ENCODE measurements around the gene TMUB1. TPM values are rescaled to one million over a fixed set of nuclear protein-coding genes. Genes with fewer than 3 reads are reported as not detected.

TMUB1 gene
- total RNA-seq, 3 donors from 2014 or later (not counting 1 experiment from before 2014, with no cell fraction given) = 44.1 to 49.8 (median 47.3) TPM

- no peaks in the 10 kb centered on the region for H3K27me3 Mint-ChIP-seq (ENCODE audit: low read depth in 2 of 2)
- 91% methylated on average over 14 of the region's 14 CpGs for WGBS (ENCODE audit: insufficient coverage)
- intact Hi-C loops (cut with micrococcal nuclease) = no loop called here
These were observed 32.6 kb upstream of the TMUB1 start for GRCh38 chr7:151115836-151116418.

GRCh38 chr7:151115121-151115835 is 32.0 kb upstream of the TMUB1 start:
- H3K9me3 ChIP-seq (ENCODE audit: control insufficient read depth, insufficient read depth, low read length) = no peaks in the 10 kb centered on the region
- peak in 1 of 2 donors; percentile 57 for DNase-seq
- H3K27me3 ChIP-seq (ENCODE audit: control insufficient read depth, insufficient read depth, low read length) = peaks cover 2% of the 10 kb centered on the region
- 10% methylated on average over 114 of the region's 114 CpGs for WGBS (ENCODE audit: insufficient coverage)
- H3K4me3 ChIP-seq (ENCODE audit: low read length) = no peak overlapping the region
- ATAC-seq = peak in 2 of 3 donors; percentile 46 to 66
- peaks cover 7% of the 10 kb centered on the region for H3K36me3 ChIP-seq (ENCODE audit: control insufficient read depth, insufficient read depth, low read length)
- no peaks in the 10 kb centered on the region for H3K36me3 Mint-ChIP-seq
- H3K4me3 Mint-ChIP-seq = peak overlapping the region; percentile 47
- H3K27me3 Mint-ChIP-seq (ENCODE audit: low read depth in 2 of 2) = no peaks in the 10 kb centered on the region
- no peak overlapping the region for H3K27ac Mint-ChIP-seq
- H3K4me1 ChIP-seq (ENCODE audit: control insufficient read depth, insufficient read depth, low read length) = peaks cover 11% of the 10 kb centered on the region
- no peak overlapping the region for H3K27ac ChIP-seq (ENCODE audit: low read length)
- TF ChIP-seq CTCF (IDR thresholded peaks at IDR 0.05) = no peak
- peaks cover 0 to 9% of the 10 kb centered on the region in 2 donors for H3K4me1 Mint-ChIP-seq
- intact Hi-C loops (cut with micrococcal nuclease) = no loop called here
- no peaks in the 10 kb centered on the region for H3K9me3 Mint-ChIP-seq

More at GRCh38 chr7:151115836-151116418, 32.6 kb upstream of the TMUB1 start:
- H3K4me3 Mint-ChIP-seq = peak overlapping the region; percentile 47
- no peaks in the 10 kb centered on the region for H3K9me3 ChIP-seq (ENCODE audit: control insufficient read depth, insufficient read depth, low read length)
- no peaks in the 10 kb centered on the region for H3K9me3 Mint-ChIP-seq
- no peak overlapping the region for H3K27ac Mint-ChIP-seq
- H3K36me3 ChIP-seq (ENCODE audit: control insufficient read depth, insufficient read depth, low read length) = peaks cover 10% of the 10 kb centered on the region
- no peak overlapping the region for H3K4me3 ChIP-seq (ENCODE audit: low read length)
- H3K27ac ChIP-seq (ENCODE audit: low read length) = no peak overlapping the region
- H3K27me3 ChIP-seq (ENCODE audit: control insufficient read depth, insufficient read depth, low read length) = peaks cover 2% of the 10 kb centered on the region
- no peak for TF ChIP-seq CTCF (IDR thresholded peaks at IDR 0.05)
- DNase-seq (no peak), ATAC-seq (no peak)
- no peaks in the 10 kb centered on the region for H3K36me3 Mint-ChIP-seq
- H3K4me1 Mint-ChIP-seq = peaks cover 0 to 4% of the 10 kb centered on the region in 2 donors
- H3K4me1 ChIP-seq (ENCODE audit: control insufficient read depth, insufficient read depth, low read length) = peaks cover 7% of the 10 kb centered on the region

- ATAC-seq = peak in 1 of 3 donors; percentile 5
- Mint-ChIP-seq H3K4me1 (peaks cover 0 to 12% of the 10 kb centered on the region in 2 donors), H3K4me3 (peak overlapping the region; percentile 17), H3K9me3 (no peaks in the 10 kb centered on the region), H3K27me3 (ENCODE audit: low read depth in 2 of 2) (no peaks in the 10 kb centered on the region), H3K36me3 (no peaks in the 10 kb centered on the region), H3K27ac (no peak overlapping the region)
- H3K27me3 ChIP-seq (ENCODE audit: control insufficient read depth, insufficient read depth, low read length) = peaks cover 2% of the 10 kb centered on the region
- WGBS (ENCODE audit: insufficient coverage) = 39% methylated on average over 101 of the region's 101 CpGs
- H3K9me3 ChIP-seq (ENCODE audit: control insufficient read depth, insufficient read depth, low read length) = no peaks in the 10 kb centered on the region
- H3K4me1 ChIP-seq (ENCODE audit: control insufficient read depth, insufficient read depth, low read length) = peaks cover 11% of the 10 kb centered on the region
- intact Hi-C loops (cut with micrococcal nuclease) = no loop called here
- no peak overlapping the region for H3K4me3 ChIP-seq (ENCODE audit: low read length)
- TF ChIP-seq CTCF (IDR thresholded peaks at IDR 0.05) = no peak
- peaks cover 3% of the 10 kb centered on the region for H3K36me3 ChIP-seq (ENCODE audit: control insufficient read depth, insufficient read depth, low read length)
- no peak for DNase-seq
- no peak overlapping the region for H3K27ac ChIP-seq (ENCODE audit: low read length)
These were observed 31.1 kb upstream of the TMUB1 start for GRCh38 chr7:151114151-151115090.

Data from natural killer cell (primary cell).